CD4-positive, alpha-beta T cell treated with Interleukin-4 for 4 hours (primary cell): ENCODE results near the gene PDS5A.
A peak's percentile ranks its signal among the peaks of the same experiment; 100 is the strongest.
"Not testable (repeated sequence)": the region's sequence is repeated elsewhere in the genome, so short reads cannot be mapped to it uniquely, and the experiment has no call there.

ENCODE experiments used
- DNase-seq: peaks from one replicate; pipeline ENCODE4 v3.0.0-alpha.2; 2020

Gene PDS5A

DNA sequence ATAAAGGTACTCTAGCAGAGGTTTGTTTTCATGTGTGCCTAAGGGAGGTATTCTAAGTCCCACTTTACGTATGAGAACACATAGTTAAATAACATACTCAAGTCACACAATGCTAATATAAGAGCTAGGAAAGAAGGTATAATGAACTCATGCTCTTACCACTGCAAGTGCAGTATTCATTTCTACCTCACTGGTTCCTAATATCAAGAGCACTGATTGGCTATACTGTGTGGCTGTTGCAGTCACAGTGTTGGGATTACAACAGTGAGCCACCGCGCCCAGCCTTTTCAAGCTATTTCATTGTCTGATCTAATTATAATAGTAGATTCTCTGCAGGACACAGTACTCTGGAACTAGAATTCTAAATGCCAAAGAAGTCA is 84.0 kb downstream of the PDS5A start:
- DNase-seq: no peak

DNA sequence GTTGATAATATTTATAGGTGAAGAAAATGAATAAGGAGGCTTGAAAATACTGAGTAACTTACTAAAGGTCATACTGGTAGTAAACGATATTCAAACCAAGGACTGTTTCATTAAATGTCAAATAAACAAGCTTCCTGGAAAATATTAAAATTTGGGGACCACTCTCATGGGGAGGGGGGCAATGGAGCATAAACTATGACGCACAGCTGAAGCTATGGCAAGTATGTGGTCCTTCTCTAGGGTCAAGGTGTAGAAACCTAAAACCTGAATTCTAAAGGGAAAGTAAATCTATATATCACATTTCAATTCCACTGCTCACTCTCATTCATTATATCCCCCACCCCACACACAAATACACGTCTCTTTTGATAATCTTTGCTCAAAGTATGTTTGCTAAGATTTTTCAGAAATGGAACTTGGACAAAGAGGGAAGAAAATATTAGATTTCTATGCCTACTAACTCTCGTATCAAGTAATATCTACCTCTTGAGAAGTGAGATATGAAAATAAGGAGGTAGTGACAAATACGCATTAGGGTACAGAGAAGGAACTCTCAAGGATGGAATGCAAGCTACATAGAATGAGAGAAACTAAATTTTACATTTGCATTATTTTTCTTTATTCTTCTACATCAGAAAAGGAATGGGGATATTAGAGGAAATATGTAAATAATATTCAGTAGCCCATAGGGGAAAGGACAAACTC is 84.6 kb downstream of the PDS5A start:
- no peak for DNase-seq

DNA sequence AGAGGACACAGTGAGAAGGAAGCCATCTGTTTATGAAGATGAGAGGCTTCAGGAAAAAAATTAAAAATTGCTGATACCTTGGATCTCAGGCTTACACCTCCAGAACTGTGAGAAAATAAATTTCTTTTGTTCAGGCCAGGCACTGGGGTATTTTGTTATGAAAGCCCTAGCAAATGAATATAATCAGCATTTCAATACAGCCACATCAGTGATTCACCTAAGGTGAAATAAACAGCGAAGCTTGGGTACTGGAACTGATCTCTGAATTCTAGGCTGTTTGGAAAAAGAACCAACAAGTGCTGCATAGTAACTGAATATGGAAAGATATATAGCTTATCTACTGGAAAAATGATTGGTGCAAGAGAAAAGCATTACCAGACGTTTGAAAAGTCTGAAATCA is 88.5 kb downstream of the PDS5A start:
- no peak for DNase-seq

DNA sequence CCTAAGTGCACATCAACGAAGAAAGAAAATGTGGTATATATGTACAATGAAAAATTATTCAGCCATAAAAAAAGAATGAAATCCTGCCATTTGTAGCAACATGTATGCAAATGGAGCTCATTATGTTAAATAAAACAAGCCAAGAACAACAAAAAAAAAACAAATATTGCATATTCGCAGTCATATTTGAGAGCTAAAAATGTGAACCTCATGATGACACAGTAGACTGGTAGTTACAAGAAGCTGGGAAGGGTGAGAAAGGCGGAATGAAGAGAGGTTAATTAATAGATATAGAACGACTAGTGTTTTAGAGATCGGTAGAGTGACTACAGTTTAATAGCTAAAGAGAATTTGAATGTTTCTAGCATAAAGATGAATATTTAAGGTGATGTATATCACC is 89.2 kb downstream of the PDS5A start:
- DNase-seq: no peak

DNA sequence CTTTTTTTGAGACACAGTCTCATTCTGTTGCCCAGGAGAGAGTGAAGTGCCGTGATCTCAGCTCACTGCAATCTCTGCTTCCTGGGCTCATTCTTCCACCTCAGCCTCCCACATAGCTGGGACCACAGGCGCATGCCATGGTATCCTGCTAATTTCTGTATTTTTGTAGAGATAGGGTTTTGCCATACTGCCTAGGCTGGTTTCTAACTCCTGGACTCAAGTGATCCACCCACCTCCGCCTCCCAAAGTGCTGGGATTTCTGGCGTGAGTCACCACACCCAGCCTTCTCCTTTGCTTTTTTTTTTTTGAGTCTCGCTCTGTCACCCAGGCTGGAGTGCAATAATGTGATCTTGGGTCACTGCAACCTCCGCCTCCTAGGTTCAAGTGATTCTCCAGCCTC is 94.1 kb downstream of the PDS5A start:
- DNase-seq: no peak

DNA sequence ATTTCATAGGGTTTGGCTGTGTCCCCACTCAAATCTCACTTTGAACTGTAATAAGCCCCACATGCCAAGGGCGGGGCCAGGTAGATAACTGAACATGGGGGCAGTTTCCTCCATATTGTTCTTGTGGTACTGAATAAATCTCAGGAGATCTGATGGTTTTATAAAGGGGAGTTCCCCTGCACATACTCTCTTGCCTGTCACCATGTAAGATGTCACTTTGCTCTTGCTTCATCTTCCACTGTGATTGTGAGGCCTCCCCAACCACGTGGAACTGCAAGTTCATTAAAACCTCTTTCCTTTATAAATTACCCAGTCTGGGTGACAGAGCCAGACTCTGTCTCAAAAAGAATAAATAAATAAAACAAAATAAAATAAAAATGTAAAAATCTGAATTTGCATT is 95.9 kb downstream of the PDS5A start:
- DNase-seq: no peak

DNA sequence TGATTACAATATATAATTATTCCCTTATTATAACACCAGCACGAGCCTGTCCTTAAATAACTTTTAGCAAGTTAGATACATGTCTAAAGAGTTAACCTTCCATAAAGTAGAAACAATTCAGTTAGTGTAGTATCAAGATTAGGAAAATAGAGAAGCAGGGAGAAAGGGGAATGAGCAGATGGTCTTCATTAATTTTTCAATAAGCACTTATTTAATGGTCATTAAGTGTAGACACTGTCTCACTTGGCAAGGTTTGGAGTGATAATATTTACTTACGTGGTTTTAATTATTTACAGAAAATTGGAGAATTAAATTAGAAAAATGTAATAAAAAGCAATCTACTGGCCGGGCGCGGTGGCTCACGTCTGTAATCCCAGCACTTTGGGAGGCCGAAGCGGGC is 99.7 kb downstream of the PDS5A start:
- DNase-seq: no peak

DNA sequence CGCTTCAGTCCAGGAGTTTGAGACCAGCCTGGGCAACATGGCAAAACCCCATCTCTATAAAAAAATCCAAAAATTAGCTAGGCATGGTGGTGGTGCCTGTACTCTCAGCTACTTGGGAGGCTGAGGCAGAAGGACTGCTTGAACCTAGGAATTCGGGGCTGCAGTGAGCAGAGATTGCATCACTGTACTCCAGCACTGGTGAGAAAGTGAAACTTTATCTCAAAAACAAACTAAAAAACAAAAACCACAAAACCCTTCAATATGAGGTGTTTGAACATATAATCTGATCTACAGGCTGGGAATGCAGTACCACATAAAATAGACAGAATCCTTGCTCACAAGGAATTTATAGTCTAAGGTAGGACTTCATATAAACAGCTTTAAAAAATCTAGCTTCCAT is 103.9 kb downstream of the PDS5A start:
- peak; percentile 12 for DNase-seq

DNA sequence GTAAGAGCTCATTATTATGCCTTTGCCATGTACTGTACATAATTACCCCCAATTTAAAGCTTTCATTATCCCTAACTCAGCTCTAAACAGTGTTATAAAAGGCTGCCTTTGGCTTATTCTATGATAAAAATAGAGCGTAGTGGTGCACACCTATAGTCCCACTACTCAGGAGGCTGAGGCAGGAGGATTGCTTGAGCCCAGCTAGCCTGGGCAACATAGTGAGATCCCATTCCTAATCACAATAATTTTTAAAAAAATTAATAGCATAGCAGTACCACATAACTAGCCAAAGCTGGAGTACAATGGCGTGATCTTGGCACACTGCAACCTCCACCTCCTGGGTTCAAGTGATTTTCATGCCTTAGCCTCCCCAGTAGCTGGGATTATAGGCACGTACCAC is 112.4 kb downstream of the PDS5A start:
- DNase-seq: no peak

DNA sequence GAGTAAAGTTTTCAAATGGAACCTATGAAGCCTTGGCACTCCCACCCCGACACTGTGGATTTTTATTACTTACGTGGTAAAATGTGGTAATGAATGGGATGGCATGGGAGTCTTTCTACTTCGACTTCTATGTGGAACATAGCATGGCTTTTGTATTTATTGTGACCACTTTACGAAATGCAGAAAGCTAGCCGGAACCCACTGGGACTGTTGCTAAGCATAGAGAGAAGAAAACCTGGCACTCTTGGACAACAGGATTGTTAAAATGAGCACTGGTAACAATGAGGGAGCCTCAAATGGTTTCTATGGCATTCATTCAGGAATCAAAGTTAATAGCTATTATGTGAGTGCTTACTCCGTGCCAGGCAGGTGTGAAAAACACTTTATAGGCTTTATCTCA is 113.3 kb downstream of the PDS5A start:
- DNase-seq: no peak

DNA sequence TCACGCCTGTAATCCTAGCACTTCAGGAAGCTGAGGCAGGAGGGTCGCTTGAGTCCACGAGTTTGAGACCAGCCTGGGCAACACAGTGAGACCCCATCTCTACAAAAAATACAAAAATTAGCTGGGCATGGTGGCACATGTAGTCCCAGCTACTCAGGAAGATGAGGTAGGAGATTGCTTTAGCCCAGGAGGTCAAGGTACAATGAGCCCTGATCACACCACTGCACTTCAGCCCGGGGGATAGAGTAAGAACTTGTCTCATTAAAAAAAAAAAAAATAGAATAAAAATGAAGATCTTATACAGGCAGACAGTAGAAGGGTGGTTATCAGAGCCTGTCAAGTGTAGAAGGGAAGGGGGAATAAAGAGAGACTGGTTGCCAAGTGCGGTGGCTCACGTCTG is 116.9 kb downstream of the PDS5A start:
- DNase-seq: no peak

DNA sequence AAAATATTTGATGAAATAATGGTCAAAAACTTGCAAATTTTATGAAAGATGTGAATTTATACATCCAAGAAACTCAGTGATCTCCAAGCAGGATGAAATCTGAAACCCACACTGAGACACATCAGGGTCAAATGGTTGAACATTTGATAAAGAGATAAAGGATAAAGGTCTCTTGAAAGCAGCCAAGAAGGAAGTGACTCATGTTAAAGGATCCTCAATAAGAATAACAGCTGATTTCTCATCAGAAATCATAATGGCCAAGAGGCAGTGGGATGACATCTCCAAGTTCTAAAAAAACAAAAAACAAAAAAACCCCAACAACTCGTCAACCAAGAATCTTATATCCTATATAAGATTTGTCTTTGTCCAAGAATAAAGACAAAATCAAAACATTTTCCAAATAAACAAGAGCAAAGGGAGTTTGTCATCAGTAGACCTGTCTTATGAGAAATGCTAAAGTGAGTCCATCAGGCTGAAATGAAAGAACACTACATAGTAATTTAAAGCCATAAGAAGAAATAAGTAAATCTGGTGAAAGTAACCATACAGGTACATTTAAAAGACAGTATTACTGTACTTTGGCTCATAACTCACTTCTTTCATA is 121.7 kb downstream of the PDS5A start:
- DNase-seq: no peak

DNA sequence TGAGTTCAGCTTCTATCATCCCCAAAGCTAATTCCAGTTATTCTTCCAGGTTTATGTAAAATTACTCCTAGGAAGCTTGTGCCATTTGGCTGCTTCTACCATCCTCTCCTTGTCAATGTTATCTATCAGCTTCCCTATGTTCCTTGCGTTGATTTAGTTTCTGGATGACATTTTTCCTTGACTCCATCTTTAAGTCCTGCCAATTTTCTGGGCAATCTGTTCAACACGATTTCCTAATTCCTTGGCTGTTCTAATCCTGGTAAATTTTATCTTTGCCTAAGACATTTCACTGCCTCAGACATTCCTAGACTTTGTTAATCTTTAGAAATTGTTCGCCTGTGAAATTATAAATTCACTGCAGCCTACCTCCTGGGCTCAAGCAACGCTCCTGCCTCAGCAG is 125.1 kb downstream of the PDS5A start:
- no peak for DNase-seq

DNA sequence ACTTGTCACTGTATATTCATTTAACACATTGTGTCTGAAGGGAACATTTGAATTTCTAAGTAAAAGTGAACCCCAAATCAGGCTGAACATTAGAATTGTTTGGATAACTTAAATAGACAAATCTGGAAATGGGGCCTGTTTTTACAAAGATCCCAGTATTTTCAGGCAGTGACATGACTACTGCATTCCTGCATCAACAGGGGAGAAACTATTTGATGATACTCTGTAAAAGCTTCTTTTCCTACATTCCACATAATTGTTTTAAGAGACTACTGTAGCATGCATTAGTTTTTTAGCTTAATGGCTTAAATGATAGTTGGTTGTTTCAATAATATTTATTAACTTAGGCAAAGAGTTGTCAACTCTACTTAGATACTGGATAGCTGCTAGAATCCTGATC is 127.0 kb downstream of the PDS5A start:
- DNase-seq: no peak

DNA sequence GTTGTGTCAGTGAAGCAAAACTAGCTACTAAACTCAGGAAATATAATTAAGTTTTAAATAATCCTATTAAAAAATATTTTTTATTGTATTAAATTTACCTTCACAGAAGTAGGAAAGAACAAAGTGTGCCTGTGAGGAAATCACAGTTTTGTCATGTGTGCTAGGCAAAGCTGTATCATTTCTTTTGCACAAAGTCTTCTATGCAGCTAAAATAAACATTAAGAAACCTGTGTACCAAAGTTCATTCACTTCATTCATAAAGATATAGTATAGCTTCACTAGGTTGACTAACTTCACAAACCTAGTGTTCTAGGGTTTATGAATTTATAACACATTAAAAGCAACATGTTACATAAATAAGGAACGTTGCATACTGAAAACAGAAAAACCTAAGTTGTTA is 131.0 kb downstream of the PDS5A start:
- no peak for DNase-seq

DNA sequence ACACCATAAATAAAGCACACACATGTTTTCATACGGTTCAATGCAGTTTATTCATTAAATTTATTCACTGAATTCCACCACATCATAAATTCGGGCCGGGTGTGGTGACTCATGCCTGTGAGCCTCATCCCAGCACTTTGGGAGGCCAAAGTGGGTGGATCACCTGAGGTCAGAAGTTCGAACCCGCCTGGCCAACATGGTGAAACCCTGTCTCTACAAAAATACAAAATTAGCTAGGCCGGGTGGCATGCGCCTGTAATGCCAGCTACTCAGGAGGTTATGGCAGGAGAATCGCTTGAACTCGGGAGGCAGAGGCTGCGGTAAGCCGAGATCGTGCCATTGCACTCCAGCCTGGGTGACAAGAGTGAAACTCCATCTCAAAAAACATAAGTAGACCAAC is 131.6 kb downstream of the PDS5A start:
- DNase-seq: no peak

DNA sequence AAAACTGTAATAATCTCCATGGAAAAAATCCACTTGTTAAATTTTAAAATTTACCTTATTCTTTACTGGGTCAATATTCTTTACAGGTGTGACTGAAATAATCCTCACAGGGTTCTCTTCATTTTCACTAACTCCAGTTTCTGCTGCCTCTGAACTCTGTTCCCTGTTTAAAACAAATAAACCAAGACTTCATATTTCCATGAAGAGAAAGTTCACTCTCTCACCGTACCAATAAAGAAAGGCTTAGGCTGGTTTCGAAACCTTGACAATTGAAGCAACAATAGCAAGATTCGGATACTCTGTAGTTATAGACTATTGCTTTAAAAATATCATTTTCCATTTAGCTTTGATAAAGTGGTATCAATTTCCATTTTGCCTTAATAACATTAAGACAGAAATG is 135.8 kb downstream of the PDS5A start:
- no peak for DNase-seq

DNA sequence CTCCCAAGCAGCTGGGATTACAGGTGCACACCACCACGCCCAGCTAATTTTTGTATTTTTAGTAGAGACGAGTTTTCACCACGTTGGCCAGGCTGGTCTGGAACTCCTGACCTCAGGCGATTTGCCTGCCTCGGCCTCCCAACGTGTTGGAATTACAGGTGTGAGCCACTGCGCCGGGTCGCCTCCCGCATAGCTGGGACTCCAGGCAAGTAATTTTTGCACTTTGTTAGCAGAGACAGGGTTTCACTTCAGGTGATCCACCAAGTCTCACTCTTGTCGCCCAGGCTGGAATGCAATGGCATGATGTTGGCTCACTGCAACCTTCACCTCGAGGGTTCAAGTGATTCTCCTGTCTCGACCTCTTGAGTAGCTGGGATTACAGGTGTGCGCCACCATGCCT is 137.2 kb downstream of the PDS5A start:
- not testable (repeated sequence) for DNase-seq

DNA sequence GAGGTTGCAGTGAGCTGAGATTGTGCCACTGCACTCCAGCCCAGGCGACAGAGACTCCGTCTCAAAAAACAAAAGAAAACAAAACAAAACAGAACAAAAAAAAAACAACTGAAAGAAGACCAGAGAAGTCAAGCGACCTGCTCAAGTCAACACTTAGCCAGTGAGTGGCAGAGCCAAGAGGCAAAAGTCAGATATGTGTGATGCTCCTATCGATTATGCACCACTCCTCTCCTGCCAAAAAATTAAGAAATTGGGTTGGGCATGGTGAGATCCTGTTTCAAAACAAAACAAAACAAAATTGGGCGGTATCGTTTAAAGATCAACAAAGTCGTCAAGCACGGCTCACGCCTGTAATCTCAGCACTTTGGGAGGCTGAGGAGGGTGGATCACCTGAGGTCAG is 137.7 kb downstream of the PDS5A start:
- DNase-seq: no peak

DNA sequence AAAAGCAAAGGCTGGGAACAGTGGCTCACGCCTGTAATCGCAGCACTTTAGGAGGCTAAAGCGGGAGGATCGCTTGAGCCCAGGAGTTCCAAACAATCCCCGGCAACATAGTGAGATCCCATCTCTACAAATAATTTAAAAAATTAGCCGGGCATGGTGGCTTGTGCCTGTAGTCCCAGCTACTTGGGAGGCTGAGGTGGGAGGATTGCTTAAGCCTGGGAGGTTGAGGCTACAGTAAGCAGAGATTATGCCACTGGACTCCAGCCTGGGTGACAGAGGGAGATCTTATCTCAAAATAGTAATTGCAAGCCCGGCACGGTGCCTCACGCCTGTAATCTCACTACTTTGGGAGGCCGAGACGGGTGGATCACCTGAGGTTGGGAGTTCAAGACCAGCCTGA is 139.3 kb downstream of the PDS5A start:
- DNase-seq: not testable (repeated sequence)

DNA sequence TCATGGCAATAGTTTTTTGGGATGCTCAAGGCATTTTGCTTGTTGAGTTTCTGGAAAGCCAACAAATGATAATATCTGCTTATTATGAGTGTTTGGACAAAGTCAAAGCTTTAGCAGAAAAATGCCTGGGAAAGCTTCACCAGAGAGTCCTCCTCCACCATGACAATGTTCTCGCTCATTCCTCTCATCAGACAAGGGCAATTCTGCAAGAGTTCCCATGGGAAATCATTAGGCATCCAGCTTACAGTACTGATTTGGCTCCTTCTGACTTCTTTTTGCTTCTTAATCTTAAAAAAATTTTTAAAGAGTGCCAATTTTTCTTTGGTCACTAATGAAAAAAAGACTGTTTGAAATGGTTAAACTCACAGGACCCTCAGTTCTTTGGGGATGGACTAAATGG is 143.4 kb downstream of the PDS5A start:
- no peak for DNase-seq

DNA sequence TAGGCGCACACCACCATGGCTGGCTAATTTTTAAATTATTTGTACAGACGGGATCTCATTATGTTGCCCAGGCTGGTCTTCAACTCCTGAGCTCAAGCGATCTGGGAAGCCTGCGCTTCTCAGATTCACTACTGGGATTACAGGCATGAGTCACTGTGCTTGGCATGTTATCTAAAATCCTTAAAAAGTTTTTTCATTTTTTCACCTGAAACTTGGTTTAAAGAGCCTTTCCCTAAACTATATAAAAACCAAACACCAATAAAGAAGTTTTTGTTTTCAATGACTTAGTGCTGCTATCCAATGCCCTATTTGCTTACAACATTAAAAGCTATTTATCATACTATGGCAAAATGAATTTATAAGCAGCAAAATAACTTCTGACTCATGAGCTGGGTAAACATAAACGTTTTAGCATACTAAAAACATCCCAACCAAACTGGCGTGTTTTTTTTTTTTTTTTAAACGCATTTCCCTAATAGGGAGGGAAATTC is 151.9 kb downstream of the PDS5A start:
- DNase-seq: no peak

DNA sequence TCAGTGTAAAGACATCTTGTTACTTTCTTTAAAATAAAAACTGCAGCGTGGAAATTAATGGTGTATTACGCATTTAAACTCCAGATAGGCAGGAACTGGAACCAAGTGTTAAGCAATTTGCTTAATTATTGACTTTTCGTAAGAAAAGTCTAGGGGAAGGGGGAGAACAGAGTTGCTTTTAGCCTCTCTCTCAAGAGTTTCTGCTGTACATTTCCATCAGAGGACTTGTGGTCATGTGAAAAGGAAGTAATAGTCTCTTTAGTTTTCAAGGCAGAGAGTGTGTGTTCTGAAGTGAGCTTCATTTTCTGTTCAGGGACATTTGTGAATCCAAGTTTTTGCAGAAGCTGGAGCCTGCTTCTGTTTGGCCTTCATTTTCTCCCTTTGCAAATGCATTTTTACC is 152.6 kb downstream of the PDS5A start:
- DNase-seq: no peak

DNA sequence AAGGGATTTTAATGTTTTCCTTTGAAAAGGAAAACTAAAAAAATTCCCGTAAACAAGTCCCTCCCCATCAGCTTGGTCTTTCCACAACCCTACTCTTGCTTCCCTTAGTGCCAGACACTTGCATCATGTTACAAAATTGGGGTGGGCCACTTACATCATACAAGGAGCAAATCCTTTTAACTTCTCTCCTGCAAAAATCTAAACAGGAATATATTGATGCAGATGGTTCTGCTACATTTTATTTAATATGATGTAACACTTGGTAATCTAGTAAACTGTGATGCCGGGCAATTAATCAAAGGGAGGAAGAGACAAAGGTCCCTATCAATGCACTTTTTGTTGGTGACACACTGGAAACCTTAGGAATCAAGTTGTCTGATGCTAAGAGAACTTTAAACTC is 154.5 kb downstream of the PDS5A start:
- no peak for DNase-seq

DNA sequence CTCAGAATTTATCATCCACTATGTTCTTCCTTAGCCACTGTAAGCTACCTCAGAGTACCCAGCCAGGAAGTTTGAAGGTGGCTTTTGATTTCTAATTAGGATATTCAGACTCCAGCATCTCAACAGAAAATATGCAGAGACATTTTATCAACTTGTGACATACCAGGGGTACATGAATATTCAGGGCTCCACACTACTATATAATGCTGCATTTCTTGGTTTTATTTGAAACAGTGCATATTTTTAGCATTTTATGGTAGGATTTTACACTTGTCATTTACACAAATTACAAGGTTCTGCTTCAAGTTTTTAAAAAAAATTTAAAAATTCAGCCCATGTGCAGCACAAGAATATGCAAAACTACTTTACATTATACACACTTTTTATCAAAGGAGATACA is 155.0 kb downstream of the PDS5A start:
- DNase-seq: no peak
